CD1c-positive myeloid dendritic cell (primary cell): ENCODE data around the gene UBN2.

Source experiments
- DNase-seq: peaks from one replicate; pipeline ENCODE4 v3.0.0-alpha.2; 2016; ENCODE audit errors: extremely low spot score

Gene UBN2

GRCh38 chr7:139345042-139345441, 114.0 kb downstream of the UBN2 start:
- peak; percentile 64 for DNase-seq

GRCh38 chr7:139351027-139351426, 120.0 kb downstream of the UBN2 start:
- no peak for DNase-seq

GRCh38 chr7:139354729-139355128, 123.7 kb downstream of the UBN2 start:
- DNase-seq, result no peak

- DNase-seq, result peak; percentile 55
Observed at GRCh38 chr7:139355320-139355719, 124.3 kb downstream of the UBN2 start.
